Smooth muscle cell of the brain vasculature (primary cell): Measurements from ENCODE around the gene MKNK1.

Source experiments
- DNase-seq: peaks from one replicate; pipeline ENCODE4 v3.0.0-alpha.2; 2012; ENCODE audit warnings: low read depth, low spot score

MKNK1 gene

GRCh38 chr1:46522184-46522968 lies 81.7 kb downstream of the MKNK1 start:
- DNase-seq: no peak

GRCh38 chr1:46521414-46521813 lies 82.7 kb downstream of the MKNK1 start:
- no peak for DNase-seq

GRCh38 chr1:46520063-46520911 lies 83.8 kb downstream of the MKNK1 start:
- no peak for DNase-seq

- no peak for DNase-seq
Observed at GRCh38 chr1:46519209-46519608, 84.9 kb downstream of the MKNK1 start.

- DNase-seq: no peak
Observed at GRCh38 chr1:46517932-46518498, 86.1 kb downstream of the MKNK1 start.

- DNase-seq: no peak
Observed at GRCh38 chr1:46517010-46517600, 87.0 kb downstream of the MKNK1 start.

- no peak for DNase-seq
Observed at GRCh38 chr1:46516200-46516950, 87.7 kb downstream of the MKNK1 start.

GRCh38 chr1:46515576-46515975 lies 88.5 kb downstream of the MKNK1 start:
- DNase-seq: no peak

- DNase-seq: no peak
Observed at GRCh38 chr1:46513536-46513935, 90.5 kb downstream of the MKNK1 start.

GRCh38 chr1:46512792-46513190 lies 91.3 kb downstream of the MKNK1 start:
- no peak for DNase-seq

- no peak for DNase-seq
Observed at GRCh38 chr1:46512135-46512791, 91.8 kb downstream of the MKNK1 start.

GRCh38 chr1:46510998-46511365 lies 93.1 kb downstream of the MKNK1 start:
- no peak for DNase-seq

GRCh38 chr1:46510341-46510997 lies 93.6 kb downstream of the MKNK1 start:
- DNase-seq: no peak

GRCh38 chr1:46508757-46509156 lies 95.3 kb downstream of the MKNK1 start:
- no peak for DNase-seq
